ENCODE results near the gene PIP5K1C. TPM values are rescaled to one million over a fixed set of nuclear protein-coding genes. Genes with fewer than 3 reads are reported as not detected.

Gene PIP5K1C
- total RNA-seq, 1 donor from 2014 or later = 11.7 TPM

DNA sequence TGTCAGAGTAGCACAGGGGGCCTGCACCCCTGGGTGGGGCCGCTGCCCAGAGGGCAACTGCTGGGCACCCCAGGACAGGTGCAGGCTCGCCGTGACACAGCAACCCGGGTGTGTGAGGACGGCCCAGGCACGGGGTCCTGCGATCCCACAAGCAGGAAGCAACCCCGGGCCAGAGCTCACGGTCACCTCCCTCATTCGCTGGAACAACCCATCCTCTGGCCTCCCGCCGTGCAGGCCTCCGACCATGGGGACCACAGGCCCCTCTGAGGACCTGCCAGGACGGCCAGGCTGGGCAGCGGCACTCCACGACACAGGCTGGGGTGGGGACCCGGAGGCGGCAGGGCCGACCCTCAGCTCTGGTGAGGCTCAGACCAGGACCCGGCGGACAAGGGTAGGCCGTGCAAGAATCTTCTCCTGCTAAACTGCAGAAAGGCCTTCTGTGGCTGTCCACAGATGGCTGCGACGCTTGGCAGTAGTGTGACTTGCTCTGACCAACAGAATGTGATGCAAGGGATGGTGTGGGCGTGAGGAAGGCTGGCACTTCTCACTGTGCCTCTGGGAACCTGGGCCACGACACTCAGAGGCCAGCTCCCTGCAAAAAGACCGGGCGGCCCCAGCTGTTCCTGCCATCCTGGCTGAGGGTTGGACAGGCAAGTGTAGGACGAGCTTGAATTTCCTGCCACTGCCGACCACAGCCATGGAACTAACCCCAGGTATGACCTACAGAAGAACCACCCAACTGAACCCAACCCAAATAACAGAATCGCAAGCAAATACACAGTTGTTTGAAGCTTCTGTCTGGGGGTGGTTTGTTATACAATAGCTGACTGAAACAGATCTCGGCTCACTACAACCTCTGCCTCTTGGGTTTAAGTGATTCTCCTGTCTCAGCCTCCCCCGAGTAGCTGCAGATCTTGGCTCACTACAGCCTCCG is 26.5 kb downstream of the PIP5K1C start:
- no peak overlapping the region for H3K4me3 ChIP-seq (ENCODE audit: low read depth, low read length)
- no peak for DNase-seq (ENCODE audit: low read depth)
- TF ChIP-seq, protein P1, sequence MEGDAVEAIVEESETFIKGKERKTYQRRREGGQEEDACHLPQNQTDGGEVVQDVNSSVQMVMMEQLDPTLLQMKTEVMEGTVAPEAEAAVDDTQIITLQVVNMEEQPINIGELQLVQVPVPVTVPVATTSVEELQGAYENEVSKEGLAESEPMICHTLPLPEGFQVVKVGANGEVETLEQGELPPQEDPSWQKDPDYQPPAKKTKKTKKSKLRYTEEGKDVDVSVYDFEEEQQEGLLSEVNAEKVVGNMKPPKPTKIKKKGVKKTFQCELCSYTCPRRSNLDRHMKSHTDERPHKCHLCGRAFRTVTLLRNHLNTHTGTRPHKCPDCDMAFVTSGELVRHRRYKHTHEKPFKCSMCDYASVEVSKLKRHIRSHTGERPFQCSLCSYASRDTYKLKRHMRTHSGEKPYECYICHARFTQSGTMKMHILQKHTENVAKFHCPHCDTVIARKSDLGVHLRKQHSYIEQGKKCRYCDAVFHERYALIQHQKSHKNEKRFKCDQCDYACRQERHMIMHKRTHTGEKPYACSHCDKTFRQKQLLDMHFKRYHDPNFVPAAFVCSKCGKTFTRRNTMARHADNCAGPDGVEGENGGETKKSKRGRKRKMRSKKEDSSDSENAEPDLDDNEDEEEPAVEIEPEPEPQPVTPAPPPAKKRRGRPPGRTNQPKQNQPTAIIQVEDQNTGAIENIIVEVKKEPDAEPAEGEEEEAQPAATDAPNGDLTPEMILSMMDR (conservative IDR thresholded peaks at IDR 0.05; ENCODE audit: low read depth, low read length) = no peak

DNA sequence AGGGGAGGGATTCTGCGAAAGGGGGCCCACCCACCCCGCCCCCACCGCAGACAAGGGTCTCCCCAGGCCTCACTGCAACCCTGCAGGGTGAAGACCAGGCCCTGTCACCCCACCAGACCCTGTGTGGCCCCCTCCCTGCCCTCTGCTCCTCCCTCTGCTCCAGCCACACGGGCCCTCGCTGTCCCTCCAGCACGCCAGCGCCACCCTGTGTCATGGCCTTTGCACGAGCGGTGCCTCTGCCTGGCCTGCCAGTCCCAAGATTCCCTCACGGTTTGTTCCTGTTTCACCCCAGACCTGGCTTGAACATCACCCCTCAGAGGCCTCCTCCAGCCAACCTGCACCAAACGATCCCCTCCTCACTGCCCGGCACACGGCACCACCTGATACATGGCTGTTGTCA is 27.3 kb downstream of the PIP5K1C start:
- DNase-seq (ENCODE audit: low read depth) = no peak
- no peak overlapping the region for H3K4me3 ChIP-seq (ENCODE audit: low read depth, low read length)
- TF ChIP-seq, protein P1 (conservative IDR thresholded peaks at IDR 0.05; ENCODE audit: low read depth, low read length) = no peak

DNA sequence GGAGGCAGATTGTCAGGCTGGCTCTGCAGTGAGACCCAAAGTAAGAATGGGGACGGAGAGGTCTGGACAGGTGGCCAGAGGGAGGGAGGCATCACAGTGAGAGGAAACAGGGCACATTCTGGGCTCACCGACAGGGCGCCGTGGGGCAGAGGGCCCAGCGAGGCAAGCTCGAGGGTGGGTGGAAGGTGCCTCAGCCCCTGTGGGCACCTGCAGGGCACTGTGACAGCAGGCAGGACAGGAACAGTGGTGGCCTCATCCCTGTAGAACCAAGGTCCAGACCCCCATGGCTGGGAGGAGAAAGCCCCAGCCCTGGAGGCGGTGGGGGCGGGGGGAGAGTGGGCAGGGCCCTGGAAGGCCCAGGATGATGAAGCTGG is 27.7 kb downstream of the PIP5K1C start:
- TF ChIP-seq, protein P1 (conservative IDR thresholded peaks at IDR 0.05; ENCODE audit: low read depth, low read length) = no peak
- no peak overlapping the region for H3K4me3 ChIP-seq (ENCODE audit: low read depth, low read length)
- DNase-seq (ENCODE audit: low read depth) = no peak

GRCh38 chr19:3671680-3672574 is 28.3 kb downstream of the PIP5K1C start:
- no peak overlapping the region for H3K4me3 ChIP-seq (ENCODE audit: low read depth, low read length)
- no peak for DNase-seq (ENCODE audit: low read depth)
- TF ChIP-seq, protein P1 (conservative IDR thresholded peaks at IDR 0.05; ENCODE audit: low read depth, low read length) = no peak

GRCh38 chr19:3670796-3671679 is 29.2 kb downstream of the PIP5K1C start:
- no peak overlapping the region for H3K4me3 ChIP-seq (ENCODE audit: low read depth, low read length)
- no peak for DNase-seq (ENCODE audit: low read depth)
- TF ChIP-seq, protein P1 (conservative IDR thresholded peaks at IDR 0.05; ENCODE audit: low read depth, low read length) = no peak

Data from epithelial cell of proximal tubule (primary cell).